HepG2 (cell line): Measurements from ENCODE around the gene SLC25A45. TPM values are rescaled to one million over a fixed set of nuclear protein-coding genes. Genes with fewer than 3 reads are reported as not detected.

ENCODE experiments used
- ATF6 ChIP-seq: sonication (generic); formaldehyde crosslinking; conservative IDR thresholded peaks from 2 replicates; pipeline ENCODE4 v1.4.0; 2020; ENCODE audit warnings: missing genetic modification reagents
- CERS6 ChIP-seq: sonication (generic); formaldehyde crosslinking; IDR thresholded peaks from 2 replicates; pipeline ENCODE4 v1.5.0; 2020; ENCODE audit warnings: missing genetic modification reagents
- CHCHD3 ChIP-seq: sonication (generic); formaldehyde crosslinking; IDR thresholded peaks from 2 replicates; pipeline ENCODE4 v1.8.0; 2022; ENCODE audit warnings: mild to moderate bottlenecking, missing genetic modification reagents, moderate library complexity
- FOXM1 ChIP-seq: sonication (generic); formaldehyde crosslinking; IDR thresholded peaks from 2 replicates; pipeline ENCODE4 v1.5.0; 2020; ENCODE audit warnings: missing genetic modification reagents
- FUBP1 ChIP-seq: sonication (generic); formaldehyde crosslinking; IDR thresholded peaks from 2 replicates; pipeline ENCODE4 v1.5.1; 2020; ENCODE audit warnings: missing genetic modification reagents, mild to moderate bottlenecking, borderline replicate concordance
- NFIB ChIP-seq: sonication (generic); formaldehyde crosslinking; IDR thresholded peaks from 2 replicates; pipeline ENCODE4 v1.9.0; 2021; ENCODE audit warnings: missing genetic modification reagents, mild to moderate bottlenecking, borderline replicate concordance
- PPARG ChIP-seq: conservative IDR thresholded peaks from 2 replicates; pipeline ENCODE4 v1.6.1; 2016; ENCODE audit warnings: missing biosample characterization, missing genetic modification reagents
- RFX3 ChIP-seq: IDR thresholded peaks from 2 replicates; pipeline ENCODE4 v1.6.1; 2016; ENCODE audit warnings: missing biosample characterization, missing genetic modification reagents
- SRSF1 ChIP-seq: fragments of 200-400 bp; formaldehyde crosslinking; optimal IDR thresholded peaks from 2 replicates; pipeline ENCODE3; 2017; ENCODE audit warnings: mild to moderate bottlenecking, low read depth, low read length, moderate library complexity
- ZNF264 ChIP-seq: sonication (generic); formaldehyde crosslinking; IDR thresholded peaks from 2 replicates; pipeline ENCODE4 v1.4.0; 2020; ENCODE audit warnings: missing genetic modification reagents
- ZNF3 ChIP-seq: IDR thresholded peaks from 2 replicates; pipeline ENCODE4 v1.7.0; 2017; ENCODE audit warnings: inconsistent platforms
- ZNF367 ChIP-seq: sonication (generic); formaldehyde crosslinking; IDR thresholded peaks from 2 replicates; pipeline ENCODE4 v1.4.0; 2020; ENCODE audit warnings: missing genetic modification reagents, borderline replicate concordance
- ZNF782 ChIP-seq: sonication (generic); formaldehyde crosslinking; IDR thresholded peaks from 2 replicates; pipeline ENCODE4 v1.4.0; 2020; ENCODE audit warnings: missing genetic modification reagents, mild to moderate bottlenecking, borderline replicate concordance
- ZNF800 ChIP-seq: sonication (generic); formaldehyde crosslinking; IDR thresholded peaks from 2 replicates; pipeline ENCODE4 v1.4.0; 2020; ENCODE audit warnings: missing genetic modification reagents
- ZSCAN9 ChIP-seq: IDR thresholded peaks from 2 replicates; pipeline ENCODE4 v1.6.1; 2016; ENCODE audit warnings: borderline replicate concordance
- polyA plus RNA-seq, 8 experiments: library from polyadenylated mRNA; depleted of rRNA in 3 of 8; stranded (reverse) in 7 of 8; unstranded in 1 of 8; fragments of >200 nt; fragmentation: Illumina TruSeq in 4 of 8; extraction: Trizol in 4 of 8; gene quantifications; 2 replicates each; pipeline versions ENCODE4 v1.2.1 to v1.2.3, GENCODE V29; 2011 to 2016; ENCODE audit warnings: low read depth in 4 of 8, missing spikeins in 1 of 8, mixed read lengths in 1 of 8; ENCODE audit not compliant: insufficient read depth in 1 of 8
- total RNA-seq, 5 experiments: library from RNA; depleted of rRNA; stranded (reverse); fragments of >200 nt; fragmentation: Illumina TruSeq; extraction: Trizol; gene quantifications; 2 replicates each; pipeline ENCODE4 v1.2.3, GENCODE V29; 2016; ENCODE audit warnings: low read depth in 1 of 5
- TF ChIP-seq, protein P1 (sequence below): sonication (generic); formaldehyde crosslinking; IDR thresholded peaks from 2 replicates; pipeline ENCODE4; 2020; ENCODE audit warnings: missing genetic modification reagents, mild to moderate bottlenecking, borderline replicate concordance
- TF ChIP-seq, protein P2 (sequence below): sonication (generic); formaldehyde crosslinking; IDR thresholded peaks from 2 replicates; pipeline ENCODE4 v1.8.1; 2023; ENCODE audit warnings: mild to moderate bottlenecking, missing genetic modification reagents

The SLC25A45 gene
- total and polyA plus RNA-seq, 2 of the 13 experiments (the other 11 are each of a cell fraction or from before 2014, with no cell fraction given): 1.2 to 3.4 TPM

DNA sequence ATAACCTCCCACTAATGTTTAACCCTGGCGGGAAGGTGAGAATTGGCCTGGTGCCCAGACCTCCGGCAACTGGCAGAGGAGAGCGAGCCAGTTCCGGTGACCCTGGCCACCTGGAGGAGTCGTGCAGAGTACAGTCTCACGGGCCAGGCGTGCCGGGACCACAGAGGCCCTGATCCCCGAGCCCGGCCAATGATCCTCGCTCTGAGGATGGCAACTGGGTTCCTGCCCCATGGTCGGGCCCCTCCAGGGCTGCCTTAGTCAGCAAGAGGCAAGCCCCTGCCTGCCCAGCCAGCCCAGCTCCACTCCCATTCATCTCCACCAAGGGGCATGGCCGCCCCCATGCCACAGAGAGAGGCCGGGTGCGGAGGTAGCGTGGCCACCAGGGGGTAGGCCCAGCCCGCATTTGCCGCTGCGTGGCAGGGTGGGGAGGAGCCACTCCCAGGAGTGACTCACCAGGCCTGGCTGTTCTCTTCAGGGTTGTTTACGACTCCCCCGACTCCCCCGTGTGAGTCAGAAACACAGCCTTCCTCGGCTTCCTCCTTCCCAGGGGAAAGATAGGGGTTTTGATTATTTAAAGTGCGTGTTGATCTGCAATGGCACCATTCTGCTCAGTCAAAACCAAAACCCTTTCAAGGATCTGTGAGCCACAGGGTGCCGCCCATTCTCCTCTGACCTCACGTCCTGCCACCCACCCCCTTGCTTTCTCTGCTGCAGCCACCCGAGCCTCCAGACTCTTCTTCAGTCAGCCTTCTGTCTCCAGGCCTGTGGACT, at the start of gene SLC25A45 (continued):
- TF ChIP-seq, protein P1, sequence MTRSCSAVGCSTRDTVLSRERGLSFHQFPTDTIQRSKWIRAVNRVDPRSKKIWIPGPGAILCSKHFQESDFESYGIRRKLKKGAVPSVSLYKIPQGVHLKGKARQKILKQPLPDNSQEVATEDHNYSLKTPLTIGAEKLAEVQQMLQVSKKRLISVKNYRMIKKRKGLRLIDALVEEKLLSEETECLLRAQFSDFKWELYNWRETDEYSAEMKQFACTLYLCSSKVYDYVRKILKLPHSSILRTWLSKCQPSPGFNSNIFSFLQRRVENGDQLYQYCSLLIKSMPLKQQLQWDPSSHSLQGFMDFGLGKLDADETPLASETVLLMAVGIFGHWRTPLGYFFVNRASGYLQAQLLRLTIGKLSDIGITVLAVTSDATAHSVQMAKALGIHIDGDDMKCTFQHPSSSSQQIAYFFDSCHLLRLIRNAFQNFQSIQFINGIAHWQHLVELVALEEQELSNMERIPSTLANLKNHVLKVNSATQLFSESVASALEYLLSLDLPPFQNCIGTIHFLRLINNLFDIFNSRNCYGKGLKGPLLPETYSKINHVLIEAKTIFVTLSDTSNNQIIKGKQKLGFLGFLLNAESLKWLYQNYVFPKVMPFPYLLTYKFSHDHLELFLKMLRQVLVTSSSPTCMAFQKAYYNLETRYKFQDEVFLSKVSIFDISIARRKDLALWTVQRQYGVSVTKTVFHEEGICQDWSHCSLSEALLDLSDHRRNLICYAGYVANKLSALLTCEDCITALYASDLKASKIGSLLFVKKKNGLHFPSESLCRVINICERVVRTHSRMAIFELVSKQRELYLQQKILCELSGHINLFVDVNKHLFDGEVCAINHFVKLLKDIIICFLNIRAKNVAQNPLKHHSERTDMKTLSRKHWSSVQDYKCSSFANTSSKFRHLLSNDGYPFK: peak; percentile 84; the same call in 1 of the 2 replicates
- TF ChIP-seq FOXM1 (CRISPR knock-in tag) (no peak), ZNF3 (CRISPR knock-in tag) (no peak), ZNF264 (CRISPR knock-in tag) (no peak), FUBP1 (CRISPR knock-in tag) (no peak), SRSF1 (peak; percentile 34), PPARG (peak; percentile 6), ZNF800 (CRISPR knock-in tag) (no peak; the same call in 1 of the 2 replicates), ZNF782 (no peak; the same call in 1 of the 2 replicates), ZNF367 (CRISPR knock-in tag) (no peak), CERS6 (CRISPR knock-in tag) (no peak), NFIB (CRISPR knock-in tag) (peak; percentile 96), ZSCAN9 (CRISPR knock-in tag) (no peak; the same call in none of the 2 replicates), CHCHD3 (CRISPR knock-in tag) (0 out of 2 replicates have a peak, but pooled peaks have one; percentile 59), RFX3 (no peak), ATF6 (CRISPR knock-in tag) (no peak)
- TF ChIP-seq, protein P2, sequence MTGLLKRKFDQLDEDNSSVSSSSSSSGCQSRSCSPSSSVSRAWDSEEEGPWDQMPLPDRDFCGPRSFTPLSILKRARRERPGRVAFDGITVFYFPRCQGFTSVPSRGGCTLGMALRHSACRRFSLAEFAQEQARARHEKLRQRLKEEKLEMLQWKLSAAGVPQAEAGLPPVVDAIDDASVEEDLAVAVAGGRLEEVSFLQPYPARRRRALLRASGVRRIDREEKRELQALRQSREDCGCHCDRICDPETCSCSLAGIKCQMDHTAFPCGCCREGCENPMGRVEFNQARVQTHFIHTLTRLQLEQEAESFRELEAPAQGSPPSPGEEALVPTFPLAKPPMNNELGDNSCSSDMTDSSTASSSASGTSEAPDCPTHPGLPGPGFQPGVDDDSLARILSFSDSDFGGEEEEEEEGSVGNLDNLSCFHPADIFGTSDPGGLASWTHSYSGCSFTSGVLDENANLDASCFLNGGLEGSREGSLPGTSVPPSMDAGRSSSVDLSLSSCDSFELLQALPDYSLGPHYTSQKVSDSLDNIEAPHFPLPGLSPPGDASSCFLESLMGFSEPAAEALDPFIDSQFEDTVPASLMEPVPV (CRISPR knock-in tag): peak; percentile 93
